HG02852 (cell line): ENCODE results near the gene PLXNA2.
A peak's percentile ranks its signal among the peaks of the same experiment; 100 is the strongest.

Experiments used
- ATAC-seq: cut with Tn5 transposase; IDR thresholded peaks from one replicate; pipeline ENCODE4 v1.9.1; 2021; ENCODE audit warnings: mild to moderate bottlenecking, moderate library complexity; ENCODE audit not compliant: unreplicated experiment

The PLXNA2 gene

DNA sequence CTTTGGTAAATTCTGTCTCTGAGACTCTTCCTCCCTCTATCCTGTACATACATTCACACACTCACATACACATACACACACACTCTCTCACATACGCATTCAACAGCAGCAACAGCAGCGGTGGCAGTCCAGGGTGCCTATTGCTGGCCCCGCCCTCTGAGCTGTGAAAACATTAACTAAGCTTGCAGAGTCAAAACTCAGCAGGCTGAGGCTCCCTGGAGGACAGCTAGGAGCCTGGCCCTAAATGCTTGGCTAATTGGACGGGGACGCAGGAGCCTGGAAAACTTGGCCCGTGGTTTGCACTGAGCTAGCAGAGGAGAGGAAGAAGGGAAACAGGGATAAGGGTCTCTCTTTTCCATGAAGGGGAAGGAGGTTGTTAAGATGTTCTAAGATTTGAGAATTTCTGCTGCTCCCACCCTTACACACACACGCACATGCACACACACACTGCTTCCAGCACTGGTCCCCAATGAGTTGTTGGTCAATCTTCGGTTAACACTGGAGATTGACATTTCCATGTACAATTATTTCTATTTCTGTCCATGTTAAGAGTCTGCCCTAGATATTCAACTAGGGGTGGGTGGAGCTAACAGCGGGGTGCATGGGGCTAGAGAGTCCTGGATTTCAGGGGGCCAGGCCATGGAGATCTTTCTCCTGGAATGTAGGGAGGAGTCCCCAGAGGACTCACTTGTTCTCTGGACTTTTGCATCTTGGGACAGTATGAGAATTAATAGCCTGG, 94.2 kb downstream of the PLXNA2 start:
- no peak for ATAC-seq

GRCh38 chr1:208149213-208149612, 95.0 kb downstream of the PLXNA2 start:
- no peak for ATAC-seq

- ATAC-seq, result no peak
Measured at GRCh38 chr1:208148380-208148779, 95.8 kb downstream of the PLXNA2 start.

- ATAC-seq, result no peak
Measured at GRCh38 chr1:208146650-208147049, 97.5 kb downstream of the PLXNA2 start.

DNA sequence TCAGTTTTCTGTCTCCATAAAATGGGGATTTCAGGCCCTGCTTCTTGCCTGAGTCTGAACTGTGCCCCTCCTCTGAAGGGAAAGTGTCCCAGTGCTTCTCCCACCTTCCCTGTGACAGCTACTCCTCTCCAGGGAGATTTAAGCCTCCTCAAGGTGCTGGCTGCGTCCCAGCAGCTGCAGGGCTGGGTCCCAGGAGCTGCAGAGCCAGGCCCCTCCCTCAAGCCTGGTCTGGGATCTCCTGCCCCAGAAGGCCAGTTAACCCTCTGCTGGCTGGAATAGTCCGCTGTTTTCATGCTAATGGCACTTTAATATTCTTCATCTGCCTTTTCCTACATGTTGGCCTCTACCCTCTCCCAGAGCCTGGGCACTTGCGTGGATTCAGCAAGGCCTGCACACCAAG, 99.0 kb downstream of the PLXNA2 start:
- no peak for ATAC-seq

DNA sequence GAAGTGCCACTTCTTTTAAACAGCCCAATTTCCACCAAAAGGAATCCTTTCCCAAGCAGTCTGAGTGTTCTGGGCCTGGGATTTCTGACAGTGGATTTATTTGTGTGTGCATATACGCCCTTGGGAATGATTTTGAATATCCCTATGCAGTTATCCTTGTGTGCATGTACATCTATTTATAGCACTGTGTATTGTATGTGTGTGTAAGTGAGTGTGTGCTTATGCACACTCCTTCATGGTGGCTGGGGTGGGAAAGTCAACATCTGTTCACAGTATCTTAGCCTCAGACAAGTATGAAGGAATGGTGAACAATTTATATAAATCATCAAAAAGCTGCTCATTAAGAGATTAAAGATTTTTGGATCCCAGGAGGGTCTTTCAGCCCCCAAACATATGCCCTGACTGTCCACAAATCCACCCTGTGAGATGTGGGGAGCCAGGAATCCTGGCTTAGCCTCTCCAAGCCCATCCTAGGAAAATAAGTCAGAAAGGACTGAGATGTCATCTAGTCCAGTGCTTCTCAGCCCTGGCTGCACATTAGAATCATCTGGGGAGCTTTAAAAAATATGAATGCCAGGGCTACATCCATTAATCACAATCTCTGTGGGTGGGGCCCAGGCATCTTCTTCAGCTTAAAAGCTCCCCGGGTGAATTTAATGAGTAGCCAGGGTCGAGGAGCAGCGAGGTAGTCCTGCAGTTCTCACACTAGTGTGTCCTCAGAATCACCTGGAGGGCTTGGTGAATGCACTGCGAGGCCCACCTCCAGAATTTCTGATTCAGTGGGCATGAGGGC, 101.4 kb downstream of the PLXNA2 start:
- ATAC-seq, result no peak

GRCh38 chr1:208141610-208142192, 102.5 kb downstream of the PLXNA2 start:
- no peak for ATAC-seq

DNA sequence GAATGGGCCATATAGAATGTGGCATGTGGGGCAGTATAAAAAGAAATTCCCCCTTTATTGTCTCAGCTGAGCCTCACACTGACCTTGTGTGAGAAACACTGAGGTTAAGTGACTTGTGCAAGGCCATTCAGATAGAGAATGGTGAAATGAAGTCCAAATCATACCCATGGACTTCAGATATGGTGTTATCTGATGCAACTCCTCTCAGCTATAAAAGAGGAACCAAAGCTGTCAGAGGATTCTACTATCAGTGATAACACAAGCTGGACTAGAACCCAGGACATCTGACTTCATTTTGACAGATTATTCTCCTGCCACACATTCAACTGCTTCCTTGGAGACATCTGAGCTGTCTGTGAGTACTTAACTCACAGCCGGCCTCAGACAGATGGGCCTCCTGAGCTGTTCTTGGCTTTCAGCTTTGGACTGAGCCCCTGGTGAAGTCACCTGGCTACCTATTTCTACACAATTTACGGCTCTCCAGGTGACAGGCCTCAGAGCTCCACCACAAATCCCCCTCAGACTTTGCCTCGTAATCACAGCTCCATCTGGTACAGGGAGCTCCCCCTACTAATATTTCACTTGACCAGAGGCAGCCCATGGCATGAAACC, 104.6 kb downstream of the PLXNA2 start:
- no peak for ATAC-seq

DNA sequence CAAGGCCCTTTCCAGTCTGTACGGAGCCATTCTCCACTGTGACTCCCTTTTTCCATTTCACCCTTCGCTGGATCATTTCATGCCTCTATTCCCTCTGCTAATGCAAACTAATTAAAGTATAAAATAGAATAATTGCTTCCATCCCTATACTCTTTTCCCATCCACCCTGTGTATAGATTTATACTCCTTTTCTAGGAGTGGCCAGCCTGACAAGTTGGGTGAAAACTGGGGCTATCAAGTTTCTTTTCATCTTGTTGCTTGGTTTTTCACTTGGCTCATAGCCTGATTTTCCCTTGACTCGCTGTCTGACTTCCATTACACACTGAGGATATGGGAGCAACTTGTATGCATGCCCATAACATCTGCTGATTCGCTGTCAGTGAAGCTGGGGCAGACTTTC, 107.0 kb downstream of the PLXNA2 start:
- ATAC-seq, result no peak

- ATAC-seq, result no peak
Measured at GRCh38 chr1:208136459-208137182, 107.6 kb downstream of the PLXNA2 start.

GRCh38 chr1:208135354-208135753, 108.8 kb downstream of the PLXNA2 start:
- ATAC-seq, result no peak

GRCh38 chr1:208134491-208134890, 109.7 kb downstream of the PLXNA2 start:
- no peak for ATAC-seq

DNA sequence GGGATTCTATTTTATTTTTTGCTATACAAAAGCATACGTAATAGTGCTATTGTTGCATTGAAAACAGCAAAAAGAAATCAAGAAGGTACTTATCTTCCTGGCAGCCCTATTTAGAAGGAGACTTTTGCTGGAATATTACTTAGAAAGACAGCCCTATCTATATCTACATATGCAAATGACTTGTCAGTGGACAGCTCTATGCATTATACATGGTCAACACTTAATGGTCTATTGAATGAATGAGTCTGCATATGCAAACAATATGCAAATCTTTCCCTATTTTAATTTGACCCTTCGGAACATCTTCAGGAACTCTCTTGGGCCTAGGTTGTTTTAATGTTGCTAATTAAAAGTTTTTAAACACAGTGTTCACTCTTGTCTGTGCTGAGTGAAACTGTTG, 110.8 kb downstream of the PLXNA2 start:
- ATAC-seq, result no peak

DNA sequence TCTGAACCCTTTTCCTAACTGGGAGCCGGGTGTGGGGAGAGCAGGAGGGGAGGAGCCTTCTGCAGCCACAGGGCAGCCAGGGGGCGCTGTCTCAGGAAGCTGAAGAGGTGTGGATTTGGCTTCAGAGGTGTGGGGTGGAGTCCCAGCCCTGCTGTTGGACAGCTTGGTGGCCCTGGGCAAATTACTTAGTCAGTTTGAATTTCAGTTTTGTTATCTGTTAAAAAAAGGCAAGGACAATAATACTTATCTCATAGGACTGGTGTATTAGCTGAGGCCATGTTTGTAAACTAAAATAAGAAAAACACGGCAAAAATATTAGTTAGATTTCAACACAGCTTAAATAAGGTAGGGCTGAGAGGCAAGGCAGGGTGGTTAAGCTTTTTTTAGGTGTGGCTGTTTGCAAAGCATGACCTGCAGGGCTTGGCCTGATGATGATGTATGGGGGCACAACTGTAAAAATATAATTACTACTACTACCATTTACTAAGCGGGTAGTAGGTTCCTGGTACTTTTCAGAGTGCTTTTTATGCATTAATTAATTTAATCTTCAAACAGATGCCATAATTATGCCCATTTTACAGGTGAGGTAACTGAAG, 111.8 kb downstream of the PLXNA2 start:
- peak; percentile 97 for ATAC-seq

DNA sequence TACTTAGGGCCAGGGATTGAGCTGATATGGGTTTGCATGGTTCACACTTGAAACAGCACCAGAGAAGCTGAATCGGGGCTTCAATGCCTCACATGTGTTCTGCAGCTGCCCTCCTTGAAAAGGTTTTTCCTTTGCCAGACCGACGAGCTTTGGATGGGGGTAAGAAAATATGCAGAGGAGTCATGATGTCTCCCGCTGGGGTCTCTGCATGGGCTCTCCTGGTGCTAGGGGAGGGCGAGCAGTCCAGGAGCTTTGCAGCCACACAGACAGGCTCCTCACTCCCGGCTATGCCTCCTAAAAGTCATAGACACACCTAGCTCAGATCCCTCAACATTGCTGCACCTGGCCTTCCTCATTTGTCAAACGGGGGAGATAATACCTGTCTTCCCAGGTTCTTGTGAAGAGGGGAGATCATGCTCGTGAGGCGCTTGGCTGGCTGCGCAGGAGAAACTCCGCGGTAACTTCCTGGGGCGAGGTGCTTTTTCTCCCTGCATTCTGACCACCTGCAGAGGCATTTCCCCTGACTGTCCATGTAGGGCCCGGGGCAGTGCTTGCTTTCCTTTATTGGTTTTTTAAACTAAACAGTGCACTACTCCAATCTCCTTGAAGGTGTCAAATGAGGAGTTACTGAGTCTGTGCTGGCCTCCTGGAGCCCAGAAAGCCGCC, 112.4 kb downstream of the PLXNA2 start:
- ATAC-seq, result peak; percentile 42

DNA sequence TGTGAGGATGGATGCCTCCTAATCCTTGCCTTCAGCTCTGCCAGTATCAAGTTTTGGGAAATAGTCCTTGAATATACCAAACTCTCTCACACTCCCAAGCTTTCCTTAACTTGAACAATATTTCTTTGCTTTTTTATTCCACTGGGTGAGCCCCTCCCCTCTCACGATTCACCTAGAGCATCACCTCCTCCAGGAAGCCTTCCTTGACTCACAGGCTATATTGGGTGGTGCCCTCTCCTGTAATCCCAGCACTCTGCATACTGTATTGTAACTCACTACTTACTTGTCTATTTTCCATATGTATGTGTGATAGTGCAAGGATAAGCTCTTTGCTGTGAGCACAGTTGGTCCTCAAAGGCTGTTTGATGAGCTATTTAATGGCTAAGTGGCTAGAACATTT, 114.7 kb downstream of the PLXNA2 start:
- ATAC-seq, result no peak

DNA sequence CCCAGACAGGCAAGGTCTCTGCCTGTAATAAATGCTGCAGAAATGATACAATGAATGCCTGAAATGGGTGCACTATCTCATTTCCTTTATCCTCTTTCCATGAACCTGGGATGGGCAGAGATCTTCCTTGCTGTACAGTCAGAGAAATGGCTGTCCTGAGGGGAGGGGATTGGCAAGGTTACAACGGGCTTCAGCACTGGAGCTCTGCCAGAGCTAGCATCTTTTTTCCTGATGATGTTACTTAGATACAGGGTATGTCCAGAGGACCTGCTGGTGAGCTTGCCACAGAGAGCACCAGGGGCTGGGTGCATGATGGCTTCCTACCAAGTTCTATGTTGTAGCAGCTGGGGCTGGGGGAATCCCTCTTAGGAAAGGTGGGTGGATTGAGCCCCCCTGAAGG, 115.1 kb downstream of the PLXNA2 start:
- no peak for ATAC-seq

DNA sequence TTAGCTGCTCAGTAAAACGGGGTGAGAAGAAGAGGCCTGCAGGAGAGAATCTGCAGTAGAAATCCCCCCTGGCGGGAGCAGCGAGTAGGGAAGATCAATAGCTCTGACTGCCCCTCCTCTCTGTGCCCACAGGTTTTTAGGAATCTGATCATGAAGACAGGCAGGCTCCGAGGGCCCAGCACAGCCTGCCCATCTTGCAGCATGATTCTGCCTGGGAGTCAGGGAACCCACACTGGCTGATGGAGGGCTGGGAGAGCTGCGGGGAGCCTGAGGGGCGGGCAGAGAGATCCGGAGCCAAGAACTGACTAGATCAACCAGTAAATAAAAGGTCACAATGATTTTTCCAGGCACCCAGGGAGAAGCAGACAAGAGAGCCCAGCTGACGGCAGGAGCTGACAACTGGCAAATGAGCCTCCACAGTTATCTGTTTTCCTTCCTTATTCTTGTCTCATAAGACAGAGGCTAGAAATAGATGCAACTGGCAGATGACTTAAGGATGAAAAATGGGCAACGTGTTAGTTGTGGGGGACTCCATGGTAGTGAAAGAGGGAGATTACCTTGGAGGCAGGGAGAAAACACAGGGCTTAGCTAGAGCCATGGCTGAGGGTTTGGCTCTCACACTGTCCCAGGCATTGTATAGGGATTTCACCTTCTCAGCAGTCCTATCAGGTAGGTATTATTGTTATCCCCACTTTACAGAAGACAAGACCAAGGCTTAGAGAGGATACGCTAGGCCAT, 116.2 kb downstream of the PLXNA2 start:
- ATAC-seq, result no peak

- ATAC-seq, result no peak
Measured at GRCh38 chr1:208127284-208127683, 116.9 kb downstream of the PLXNA2 start.
